Caco-2 (cell line): ENCODE measurements around the gene SMURF1. TPM values are rescaled to one million over a fixed set of nuclear protein-coding genes. Genes with fewer than 3 reads are reported as not detected.

Experiments
- BruUV-seq: library from RNA; stranded (reverse); fragments of 400-500 nt; replicated peaks from 2 replicates; lab custom pipeline; 2021; lab: Mats Ljungman, UMichigan
- CTCF ChIA-PET: fragments of 300-600 bp; sonication (Branson Sonifier 250); formaldehyde crosslinking; loops from one replicate; lab custom pipeline; 2022; ENCODE audit warnings: antibody characterized with exemption; lab: Charles Lee
- POLR2A ChIA-PET: fragments of 300-600 bp; sonication (Branson Sonifier 250); formaldehyde crosslinking; loops from one replicate; lab custom pipeline; 2022; ENCODE audit warnings: antibody characterized with exemption; lab: Charles Lee
- DNase-seq, 2 experiments: peaks; one replicate each; pipeline versions ENCODE4 v3.0.0 to v3.0.0-alpha.2; 2020 to 2022
- H3K27me3 ChIP-seq: replicated peaks from 2 replicates; pipeline ENCODE4 v1.6.0; 2011; ENCODE audit warnings: low read length; ENCODE audit not compliant: control insufficient read depth, insufficient read depth
- H3K36me3 ChIP-seq: 2 replicates; pipeline ENCODE4 v1.5.1; 2011; ENCODE audit warnings: low read length; ENCODE audit not compliant: control insufficient read depth, insufficient read depth
- H3K4me1 ChIP-seq: fragments of 250-450 bp; sonication (Bioruptor Pico); 2 replicates; pipeline ENCODE4 v1.5.1; 2020; ENCODE audit warnings: mild to moderate bottlenecking
- H3K4me3 ChIP-seq: 2 replicates; pipeline ENCODE4 v1.5.1; 2011; ENCODE audit warnings: low read depth, mild to moderate bottlenecking, control low read depth, low read length
- H3K9me3 ChIP-seq: fragments of 250-450 bp; sonication (Bioruptor Pico); 2 replicates; pipeline ENCODE4 v1.5.1; 2020; ENCODE audit warnings: mild to moderate bottlenecking, moderate library complexity
- H3K27ac Mint-ChIP-seq: one replicate; pipeline ENCODE4 v1.8.0; 2022; ENCODE audit warnings: mixed read lengths; ENCODE audit not compliant: unreplicated experiment
- H3K27me3 Mint-ChIP-seq: one replicate; pipeline ENCODE4 v1.8.0; 2022; ENCODE audit warnings: mixed read lengths; ENCODE audit not compliant: insufficient read depth, unreplicated experiment
- H3K36me3 Mint-ChIP-seq: one replicate; pipeline ENCODE4 v1.8.0; 2022; ENCODE audit warnings: mild to moderate bottlenecking, mixed read lengths; ENCODE audit not compliant: insufficient read depth, unreplicated experiment
- H3K4me1 Mint-ChIP-seq: one replicate; pipeline ENCODE4 v1.8.0; 2022; ENCODE audit warnings: low read depth, mixed read lengths; ENCODE audit not compliant: unreplicated experiment
- H3K4me3 Mint-ChIP-seq: one replicate; pipeline ENCODE4 v1.8.0; 2022; ENCODE audit warnings: mild to moderate bottlenecking, moderate library complexity, mixed read lengths; ENCODE audit not compliant: unreplicated experiment
- H3K9me3 Mint-ChIP-seq: one replicate; pipeline ENCODE4 v1.8.0; 2022; ENCODE audit warnings: mixed read lengths; ENCODE audit not compliant: unreplicated experiment
- intact Hi-C: fragments of 100-400 bp; cut with micrococcal nuclease; formaldehyde crosslinking; loops from one replicate; pipeline ENCODE4 v1.10.0; 2022; ENCODE audit not compliant: unreplicated experiment
- total RNA-seq: library from RNA; stranded (reverse); gene quantifications from 2 replicates; pipeline ENCODE4 v1.2.3, GENCODE V29; 2022
- TF ChIP-seq, protein P1 (sequence below), 2 experiments: fragments of 200-600 bp in 1 of 2; IDR thresholded peaks; 1 replicate in 1 of 2; 2 replicates in 1 of 2; pipeline versions ENCODE4 v1.5.1 to v1.8.0; 2011 to 2022; ENCODE audit warnings: antibody characterized with exemption in 1 of 2, control low read depth in 1 of 2, inconsistent platforms in 1 of 2, low read depth in 1 of 2, low read length in 1 of 2, mild to moderate bottlenecking in 1 of 2, moderate library complexity in 1 of 2; ENCODE audit not compliant: insufficient read depth in 1 of 2, severe bottlenecking in 1 of 2, unreplicated experiment in 1 of 2

Gene SMURF1
- total RNA-seq, 1 experiment from 2014 or later: 22.5 TPM

DNA sequence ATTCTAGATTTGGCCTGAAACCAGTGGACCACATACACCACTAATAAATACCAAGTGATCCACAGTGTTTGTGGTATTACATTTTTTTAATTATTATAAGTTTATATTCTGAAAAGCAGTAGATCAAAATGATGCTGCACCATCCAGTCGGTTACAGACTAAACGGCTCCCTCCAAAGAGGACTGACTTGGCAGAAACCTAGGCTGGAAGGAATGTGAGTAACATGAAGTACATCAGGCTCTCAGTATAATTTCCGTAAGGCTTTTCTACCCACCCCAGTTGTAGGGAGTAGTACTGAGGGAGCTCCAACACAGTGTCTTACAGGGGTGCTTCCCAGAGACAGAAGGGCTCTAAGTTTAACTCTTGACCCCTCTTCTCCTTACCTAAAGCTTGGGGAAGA, 146.1 kb downstream of the SMURF1 start:
- no peak overlapping the region for H3K27ac Mint-ChIP-seq
- peaks cover 65% of the 10 kb centered on the region for H3K36me3 Mint-ChIP-seq
- no peaks in the 10 kb centered on the region for H3K27me3 ChIP-seq

DNA sequence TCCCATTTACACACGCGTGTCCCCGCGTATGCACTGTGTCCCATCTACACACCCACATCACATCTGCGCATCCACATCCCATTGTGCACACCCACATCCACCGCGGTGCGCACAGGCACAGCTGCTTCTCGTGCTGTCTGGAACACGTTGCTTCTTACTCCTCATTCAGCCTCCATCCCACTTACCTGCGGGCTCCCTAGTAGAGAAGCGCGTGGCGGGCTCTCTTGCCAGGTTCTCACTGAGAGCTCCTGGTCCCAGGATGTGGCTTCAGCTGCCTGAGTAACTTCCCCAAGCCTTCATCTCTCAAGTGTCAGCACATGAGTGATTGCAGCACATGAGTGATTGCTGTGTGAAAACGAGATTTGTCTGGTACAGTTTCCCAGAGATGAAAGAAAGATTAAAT, 147.8 kb downstream of the SMURF1 start:
- TF ChIP-seq, protein P1, sequence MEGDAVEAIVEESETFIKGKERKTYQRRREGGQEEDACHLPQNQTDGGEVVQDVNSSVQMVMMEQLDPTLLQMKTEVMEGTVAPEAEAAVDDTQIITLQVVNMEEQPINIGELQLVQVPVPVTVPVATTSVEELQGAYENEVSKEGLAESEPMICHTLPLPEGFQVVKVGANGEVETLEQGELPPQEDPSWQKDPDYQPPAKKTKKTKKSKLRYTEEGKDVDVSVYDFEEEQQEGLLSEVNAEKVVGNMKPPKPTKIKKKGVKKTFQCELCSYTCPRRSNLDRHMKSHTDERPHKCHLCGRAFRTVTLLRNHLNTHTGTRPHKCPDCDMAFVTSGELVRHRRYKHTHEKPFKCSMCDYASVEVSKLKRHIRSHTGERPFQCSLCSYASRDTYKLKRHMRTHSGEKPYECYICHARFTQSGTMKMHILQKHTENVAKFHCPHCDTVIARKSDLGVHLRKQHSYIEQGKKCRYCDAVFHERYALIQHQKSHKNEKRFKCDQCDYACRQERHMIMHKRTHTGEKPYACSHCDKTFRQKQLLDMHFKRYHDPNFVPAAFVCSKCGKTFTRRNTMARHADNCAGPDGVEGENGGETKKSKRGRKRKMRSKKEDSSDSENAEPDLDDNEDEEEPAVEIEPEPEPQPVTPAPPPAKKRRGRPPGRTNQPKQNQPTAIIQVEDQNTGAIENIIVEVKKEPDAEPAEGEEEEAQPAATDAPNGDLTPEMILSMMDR (IDR thresholded peaks at IDR 0.05; ENCODE audit: insufficient read depth in 1 of 2, low read depth in 1 of 2, low read length in 1 of 2, severe bottlenecking in 1 of 2, unreplicated experiment in 1 of 2): no peak
- Mint-ChIP-seq H3K36me3 (peaks cover 62% of the 10 kb centered on the region), H3K4me1 (no peaks in the 10 kb centered on the region), H3K9me3 (no peaks in the 10 kb centered on the region), H3K27me3 (no peaks in the 10 kb centered on the region), H3K4me3 (no peak overlapping the region), H3K27ac (no peak overlapping the region)
- no peaks in the 10 kb centered on the region for H3K4me1 ChIP-seq
- no peak for DNase-seq
- intact Hi-C loops: no loop called here
- CTCF ChIA-PET: no interaction called here
- peaks cover 3% of the 10 kb centered on the region; the same call in 1 of the 2 replicates for H3K36me3 ChIP-seq
- no peaks in the 10 kb centered on the region for H3K9me3 ChIP-seq
- BruUV-seq: no TSS peak
- H3K27me3 ChIP-seq: no peaks in the 10 kb centered on the region
- H3K4me3 ChIP-seq: no peak overlapping the region
- POLR2A ChIA-PET: no interaction called here

More for the DNA sequence above, 146.1 kb downstream of the SMURF1 start:
- Mint-ChIP-seq H3K9me3 (no peaks in the 10 kb centered on the region), H3K27me3 (no peaks in the 10 kb centered on the region), H3K4me3 (no peak overlapping the region), H3K4me1 (no peaks in the 10 kb centered on the region)
- no peaks in the 10 kb centered on the region for H3K9me3 ChIP-seq
- CTCF ChIA-PET: no interaction called here
- DNase-seq: no peak
- TF ChIP-seq, protein P1 (IDR thresholded peaks at IDR 0.05; ENCODE audit: insufficient read depth in 1 of 2, low read depth in 1 of 2, low read length in 1 of 2, severe bottlenecking in 1 of 2, unreplicated experiment in 1 of 2): no peak
- no peak overlapping the region for H3K4me3 ChIP-seq
- H3K36me3 ChIP-seq: 0 out of 2 replicates have a peak, but pooled peaks cover 3% of the 10 kb centered on the region
- intact Hi-C loops: no loop called here
- no TSS peak for BruUV-seq
- POLR2A ChIA-PET: no interaction called here
- H3K4me1 ChIP-seq: no peaks in the 10 kb centered on the region

DNA sequence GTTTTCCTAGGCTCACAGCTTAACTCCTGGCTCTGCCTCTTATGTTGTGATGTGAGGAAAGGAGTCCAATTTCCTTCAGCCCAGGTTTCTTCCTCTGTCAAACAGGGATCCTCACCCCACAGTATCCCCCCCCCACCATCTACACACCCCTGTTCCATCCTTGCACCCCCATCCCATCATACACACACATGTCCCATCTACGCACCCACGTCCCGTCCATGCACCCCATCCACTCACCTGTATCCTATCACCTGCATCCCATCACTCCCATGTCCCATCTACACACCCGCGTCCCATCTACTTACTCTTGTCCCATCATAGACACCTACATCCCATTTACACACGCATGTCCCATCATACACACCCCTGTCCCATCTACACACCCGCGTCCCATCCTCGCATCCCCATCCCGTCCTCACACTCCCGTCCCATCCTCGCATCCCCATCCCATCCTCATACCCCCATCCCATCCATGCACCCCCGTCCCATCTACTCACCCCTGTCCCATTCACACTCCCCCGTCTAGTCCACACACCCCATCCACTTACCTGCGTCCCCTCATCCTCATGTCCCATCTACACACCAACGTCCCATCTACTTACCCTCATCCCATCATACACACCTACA, 148.3 kb downstream of the SMURF1 start:
- no peaks in the 10 kb centered on the region for H3K9me3 Mint-ChIP-seq
- DNase-seq: no peak
- TF ChIP-seq, protein P1 (IDR thresholded peaks at IDR 0.05; ENCODE audit: insufficient read depth in 1 of 2, low read depth in 1 of 2, low read length in 1 of 2, severe bottlenecking in 1 of 2, unreplicated experiment in 1 of 2): no peak
- no peak overlapping the region for H3K27ac Mint-ChIP-seq
- intact Hi-C loops: no loop called here
- peaks cover 62% of the 10 kb centered on the region for H3K36me3 Mint-ChIP-seq
- no TSS peak for BruUV-seq
- Histone ChIP-seq H3K4me1 (no peaks in the 10 kb centered on the region), H3K27me3 (no peaks in the 10 kb centered on the region), H3K9me3 (no peaks in the 10 kb centered on the region), H3K4me3 (no peak overlapping the region), H3K36me3 (peaks cover 3% of the 10 kb centered on the region; the same call in 1 of the 2 replicates)
- ChIA-PET CTCF (no interaction called here), POLR2A (no interaction called here)
- H3K4me3 Mint-ChIP-seq: no peak overlapping the region
- no peaks in the 10 kb centered on the region for H3K27me3 Mint-ChIP-seq
- H3K4me1 Mint-ChIP-seq: no peaks in the 10 kb centered on the region
